ENCODE results near the gene EVX2.

Gene EVX2

DNA sequence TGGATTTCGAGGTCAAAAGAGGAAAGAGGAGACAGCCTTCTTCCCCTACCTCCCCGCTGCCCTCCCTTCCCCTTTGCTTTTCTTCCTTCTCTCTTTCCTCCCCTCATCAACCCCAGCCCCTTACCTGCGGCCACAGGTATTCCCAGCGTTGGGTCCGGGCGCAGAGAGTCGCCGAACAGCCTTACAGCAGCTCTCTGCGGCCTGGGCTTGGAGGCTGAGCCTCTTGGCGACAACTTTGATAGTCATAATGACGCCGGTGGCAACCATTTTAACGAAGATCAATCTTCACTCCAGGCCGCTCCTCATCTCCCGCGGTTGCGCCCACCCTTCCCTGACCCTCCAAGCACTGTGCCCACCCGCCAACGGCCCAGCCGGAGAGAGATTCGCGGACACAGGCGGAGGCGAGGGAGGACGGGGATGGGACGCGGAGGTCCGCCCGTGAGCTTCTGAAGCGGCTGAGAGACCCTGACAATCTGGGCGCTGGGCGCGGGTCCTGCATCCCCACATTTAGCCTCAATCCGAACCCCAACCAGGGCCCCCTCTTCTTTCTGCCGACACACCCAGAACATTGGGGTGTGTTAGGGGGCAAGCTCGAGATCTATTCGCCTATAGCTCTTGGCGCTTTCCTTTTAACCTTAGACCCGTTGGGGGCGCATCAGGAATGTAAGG lies 1.5 kb upstream of the EVX2 start:
- no peaks in the 10 kb centered on the region for H3K9me2 ChIP-seq (replicated peaks; ENCODE audit: control insufficient read depth, low read length)
- no peak overlapping the region for H3K4me2 ChIP-seq (ENCODE audit: low read length)
- peaks cover 23% of the 10 kb centered on the region for H3K27me3 ChIP-seq (ENCODE audit: control insufficient read depth, low read length)
- H3K4me3 ChIP-seq (ENCODE audit: low read length) = no peak overlapping the region
- TF ChIP-seq EZH2phosphoT487 (IDR thresholded peaks at IDR 0.05; ENCODE audit: borderline replicate concordance, low read length) = no peak
- TF ChIP-seq, protein P1, sequence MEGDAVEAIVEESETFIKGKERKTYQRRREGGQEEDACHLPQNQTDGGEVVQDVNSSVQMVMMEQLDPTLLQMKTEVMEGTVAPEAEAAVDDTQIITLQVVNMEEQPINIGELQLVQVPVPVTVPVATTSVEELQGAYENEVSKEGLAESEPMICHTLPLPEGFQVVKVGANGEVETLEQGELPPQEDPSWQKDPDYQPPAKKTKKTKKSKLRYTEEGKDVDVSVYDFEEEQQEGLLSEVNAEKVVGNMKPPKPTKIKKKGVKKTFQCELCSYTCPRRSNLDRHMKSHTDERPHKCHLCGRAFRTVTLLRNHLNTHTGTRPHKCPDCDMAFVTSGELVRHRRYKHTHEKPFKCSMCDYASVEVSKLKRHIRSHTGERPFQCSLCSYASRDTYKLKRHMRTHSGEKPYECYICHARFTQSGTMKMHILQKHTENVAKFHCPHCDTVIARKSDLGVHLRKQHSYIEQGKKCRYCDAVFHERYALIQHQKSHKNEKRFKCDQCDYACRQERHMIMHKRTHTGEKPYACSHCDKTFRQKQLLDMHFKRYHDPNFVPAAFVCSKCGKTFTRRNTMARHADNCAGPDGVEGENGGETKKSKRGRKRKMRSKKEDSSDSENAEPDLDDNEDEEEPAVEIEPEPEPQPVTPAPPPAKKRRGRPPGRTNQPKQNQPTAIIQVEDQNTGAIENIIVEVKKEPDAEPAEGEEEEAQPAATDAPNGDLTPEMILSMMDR (IDR thresholded peaks at IDR 0.05; ENCODE audit: low read depth, low read length, poor library complexity, severe bottlenecking) = no peak
- no peak overlapping the region for H3K27ac ChIP-seq (ENCODE audit: low read depth, low read length)
- no peaks in the 10 kb centered on the region for H3K79me2 ChIP-seq (ENCODE audit: control insufficient read depth, low read length)
- no peaks in the 10 kb centered on the region for H3K36me3 ChIP-seq (ENCODE audit: control insufficient read depth, low read length)
- H4K20me1 ChIP-seq (ENCODE audit: control insufficient read depth, insufficient read depth, low read depth, low read length) = no peaks in the 10 kb centered on the region
- H3K4me1 ChIP-seq (ENCODE audit: control insufficient read depth, low read length) = no peaks in the 10 kb centered on the region
- peaks cover 6% of the 10 kb centered on the region; the same call in 1 of the 2 replicates for H3K9me3 ChIP-seq (ENCODE audit: control insufficient read depth, insufficient read depth, low read length)
- no peaks in the 10 kb centered on the region for H3F3A ChIP-seq (ENCODE audit: control insufficient read depth, insufficient read depth)

DNA sequence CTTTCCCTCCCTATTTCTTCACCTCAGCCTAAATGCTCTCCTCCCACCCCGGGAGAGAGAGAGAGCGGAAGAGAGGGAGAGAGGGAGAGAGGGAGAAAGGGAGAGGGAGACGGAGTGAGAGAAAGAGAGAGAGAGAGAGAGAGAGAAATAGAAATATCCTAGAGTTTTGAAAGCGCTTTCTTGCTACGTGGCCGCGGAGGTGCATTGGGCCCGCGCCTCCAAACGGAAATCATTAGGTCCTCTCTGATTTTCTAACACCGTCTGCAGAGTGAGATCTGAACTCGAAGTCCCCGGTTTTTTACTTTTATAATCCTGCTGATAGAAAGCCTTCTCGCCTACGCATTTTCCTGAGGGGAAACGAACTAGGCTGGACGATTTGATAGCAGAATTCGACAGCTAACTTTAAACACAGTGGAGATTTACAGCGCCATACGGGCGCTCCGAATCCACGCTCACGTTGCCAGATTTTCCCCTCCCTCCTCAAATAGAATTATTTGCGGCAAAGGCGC lies 903 bp upstream of the EVX2 start:
- no peaks in the 10 kb centered on the region for H4K20me1 ChIP-seq (ENCODE audit: control insufficient read depth, insufficient read depth, low read depth, low read length)
- H3K27me3 ChIP-seq (ENCODE audit: control insufficient read depth, low read length) = peaks cover 17% of the 10 kb centered on the region
- H3K4me3 ChIP-seq (ENCODE audit: low read length) = no peak overlapping the region
- TF ChIP-seq, protein P1 (IDR thresholded peaks at IDR 0.05; ENCODE audit: low read depth, low read length, poor library complexity, severe bottlenecking) = no peak
- TF ChIP-seq EZH2phosphoT487 (IDR thresholded peaks at IDR 0.05; ENCODE audit: borderline replicate concordance, low read length) = no peak
- H3K4me1 ChIP-seq (ENCODE audit: control insufficient read depth, low read length) = no peaks in the 10 kb centered on the region
- no peaks in the 10 kb centered on the region for H3F3A ChIP-seq (ENCODE audit: control insufficient read depth, insufficient read depth)
- H3K79me2 ChIP-seq (ENCODE audit: control insufficient read depth, low read length) = no peaks in the 10 kb centered on the region
- no peaks in the 10 kb centered on the region for H3K9me2 ChIP-seq (replicated peaks; ENCODE audit: control insufficient read depth, low read length)
- no peak overlapping the region for H3K27ac ChIP-seq (ENCODE audit: low read depth, low read length)
- peaks cover 6% of the 10 kb centered on the region; the same call in 1 of the 2 replicates for H3K9me3 ChIP-seq (ENCODE audit: control insufficient read depth, insufficient read depth, low read length)
- no peaks in the 10 kb centered on the region for H3K36me3 ChIP-seq (ENCODE audit: control insufficient read depth, low read length)
- H3K4me2 ChIP-seq (ENCODE audit: low read length) = no peak overlapping the region

DNA sequence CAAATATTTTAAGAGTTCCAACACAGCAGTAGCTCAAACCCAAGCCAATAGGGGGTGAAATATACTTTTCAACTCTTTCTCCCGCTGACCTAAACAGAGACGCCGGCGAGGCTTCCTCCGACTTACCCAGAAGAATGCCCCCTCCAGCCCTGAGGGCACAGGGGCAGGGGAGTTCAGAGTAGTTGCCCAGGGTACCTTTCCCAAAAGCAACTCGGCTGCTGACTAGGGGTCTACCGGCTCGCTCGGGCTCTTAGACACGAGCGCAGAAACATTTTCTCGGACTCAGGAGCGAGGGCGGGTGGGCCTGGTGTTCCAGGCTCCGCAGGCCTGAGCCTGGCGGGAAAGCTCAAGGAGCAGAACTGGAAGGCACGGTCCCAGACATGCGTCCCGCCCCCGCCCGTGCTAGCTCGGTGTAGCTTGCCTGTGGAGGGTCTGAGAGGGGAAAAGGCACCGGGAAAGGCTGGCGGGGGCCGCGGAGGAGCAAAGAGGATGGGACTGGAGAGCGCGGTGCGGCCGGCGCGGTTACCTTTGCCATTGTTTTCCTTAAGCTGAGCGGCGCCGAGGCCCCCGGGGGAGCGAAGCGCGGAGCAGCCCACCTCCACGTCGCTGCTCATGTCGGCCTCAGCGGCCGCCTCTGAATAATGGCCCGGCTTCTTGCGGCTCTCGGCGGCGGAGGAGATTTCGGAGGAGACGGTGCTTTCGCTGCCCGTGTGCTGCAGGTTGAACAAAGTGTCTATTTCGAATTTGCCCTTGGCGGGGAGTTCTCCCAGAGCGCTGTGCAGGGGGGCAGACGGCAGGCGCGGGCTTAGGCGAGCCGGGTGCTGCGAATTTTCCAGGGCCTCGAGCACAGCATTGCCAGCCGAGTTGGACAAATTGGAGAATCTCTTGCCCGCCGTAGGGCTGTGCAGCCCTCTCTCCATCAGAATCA lies 674 bp downstream of the EVX2 start:
- Histone ChIP-seq H3K79me2 (ENCODE audit: control insufficient read depth, low read length) (no peaks in the 10 kb centered on the region), H3K4me1 (ENCODE audit: control insufficient read depth, low read length) (no peaks in the 10 kb centered on the region), H3F3A (ENCODE audit: control insufficient read depth, insufficient read depth) (no peaks in the 10 kb centered on the region), H3K27ac (ENCODE audit: low read depth, low read length) (no peak overlapping the region), H3K27me3 (ENCODE audit: control insufficient read depth, low read length) (peaks cover 6% of the 10 kb centered on the region), H3K4me3 (ENCODE audit: low read length) (no peak overlapping the region), H3K4me2 (ENCODE audit: low read length) (no peak overlapping the region), H4K20me1 (ENCODE audit: control insufficient read depth, insufficient read depth, low read depth, low read length) (no peaks in the 10 kb centered on the region), H3K36me3 (ENCODE audit: control insufficient read depth, low read length) (no peaks in the 10 kb centered on the region), H3K9me2 (replicated peaks; ENCODE audit: control insufficient read depth, low read length) (no peaks in the 10 kb centered on the region), H3K9me3 (ENCODE audit: control insufficient read depth, insufficient read depth, low read length) (peaks cover 6% of the 10 kb centered on the region; the same call in 1 of the 2 replicates)
- TF ChIP-seq EZH2phosphoT487 (IDR thresholded peaks at IDR 0.05; ENCODE audit: borderline replicate concordance, low read length) = no peak
- TF ChIP-seq, protein P1 (IDR thresholded peaks at IDR 0.05; ENCODE audit: low read depth, low read length, poor library complexity, severe bottlenecking) = no peak
